C4-2B (cell line): ENCODE results near the gene KIF6.
A peak's percentile ranks its signal among the peaks of the same experiment; 100 is the strongest.

Experiments
- H3K27ac ChIP-seq: fragments of 450-650 bp; 2 replicates; pipeline ENCODE4 v1.5.1; 2017
- CTCF ChIP-seq: fragments of 450-650 bp; conservative IDR thresholded peaks from 2 replicates; pipeline ENCODE4 v1.5.1; 2017; ENCODE audit warnings: mild to moderate bottlenecking
- ZFX ChIP-seq: fragments of 450-650 bp; IDR thresholded peaks from 2 replicates; pipeline ENCODE4 v1.6.1; 2017

KIF6 gene

GRCh38 chr6:39378175-39378959 is 346.8 kb downstream of the KIF6 start:
- no peak overlapping the region for H3K27ac ChIP-seq
- TF ChIP-seq CTCF: no peak
- TF ChIP-seq ZFX: no peak

GRCh38 chr6:39377539-39377950 is 347.7 kb downstream of the KIF6 start:
- TF ChIP-seq ZFX (no peak), CTCF (peak; percentile 78)
- H3K27ac ChIP-seq: no peak overlapping the region

- no peak for TF ChIP-seq CTCF
Measured at GRCh38 chr6:39375405-39375804, 349.8 kb downstream of the KIF6 start.

GRCh38 chr6:39370390-39370789 is 354.8 kb downstream of the KIF6 start:
- H3K27ac ChIP-seq: no peak overlapping the region
- peak; percentile 14; the same call in 1 of the 2 replicates for TF ChIP-seq CTCF
- no peak for TF ChIP-seq ZFX

More at GRCh38 chr6:39375405-39375804, 349.8 kb downstream of the KIF6 start:
- no peak overlapping the region for H3K27ac ChIP-seq

- TF ChIP-seq ZFX: no peak
- TF ChIP-seq CTCF: peak; percentile 33
- no peak overlapping the region for H3K27ac ChIP-seq
Measured at GRCh38 chr6:39369987-39370386, 355.2 kb downstream of the KIF6 start.

- H3K27ac ChIP-seq: no peak overlapping the region
- TF ChIP-seq CTCF (no peak), ZFX (no peak)
Measured at GRCh38 chr6:39367700-39368099, 357.5 kb downstream of the KIF6 start.

- TF ChIP-seq ZFX (no peak), CTCF (no peak)
Measured at GRCh38 chr6:39366931-39367618, 358.1 kb downstream of the KIF6 start.

More at GRCh38 chr6:39366931-39367618, 358.1 kb downstream of the KIF6 start:
- H3K27ac ChIP-seq: no peak overlapping the region
